BJ (cell line): Measurements from ENCODE around the gene UBL5. TPM values are rescaled to one million over a fixed set of nuclear protein-coding genes. Genes with fewer than 3 reads are reported as not detected.
"Not testable (repeated sequence)": the region's sequence is repeated elsewhere in the genome, so short reads cannot be mapped to it uniquely, and the experiment has no call there.

ENCODE experiments used
- CTCF ChIA-PET: fragments of 350-600 bp; formaldehyde crosslinking; extraction: SDS; loops from one replicate; lab custom pipeline; 2021; ENCODE audit warnings: antibody characterized with exemption, inconsistent platforms; lab: Yijun Ruan, JAX
- POLR2A ChIA-PET: fragments of 300-600 bp; sonication (Branson Sonifier 250); formaldehyde crosslinking; extraction: SDS; loops from one replicate; lab custom pipeline; 2021; ENCODE audit warnings: antibody characterized with exemption; lab: Charles Lee
- DNase-seq: peaks from one replicate; pipeline ENCODE4 v3.0.0-alpha.2; 2011; ENCODE audit warnings: low read depth
- H3K27me3 ChIP-seq: 2 replicates; pipeline ENCODE4 v1.6.0; 2011; ENCODE audit warnings: low read length; ENCODE audit not compliant: control insufficient read depth, insufficient read depth
- H3K36me3 ChIP-seq: 2 replicates; pipeline ENCODE4 v1.5.1; 2011; ENCODE audit warnings: low read length; ENCODE audit not compliant: control insufficient read depth, insufficient read depth
- H3K4me3 ChIP-seq: 2 replicates; pipeline ENCODE4 v1.5.1; 2011; ENCODE audit warnings: low read depth, mild to moderate bottlenecking, control low read depth, low read length
- polyA minus RNA-seq: library from RNA; depleted of rRNA, polyadenylated mRNA; stranded (reverse); fragments of >200 nt; gene quantifications from 2 replicates; pipeline ENCODE4 v1.2.3, GENCODE V29; 2011; rRNA and poly(A)+ RNA removed
- polyA plus RNA-seq: library from polyadenylated mRNA; depleted of rRNA; stranded (reverse); fragments of >200 nt; gene quantifications from 2 replicates; pipeline ENCODE4 v1.2.3, GENCODE V29; 2011; rRNA removed
- TF ChIP-seq, protein P1 (sequence below): IDR thresholded peaks from 2 replicates; pipeline ENCODE4 v1.5.1; 2011; ENCODE audit warnings: low read depth, mild to moderate bottlenecking, control low read depth, inconsistent platforms, low read length, moderate library complexity; ENCODE audit not compliant: insufficient read depth

The UBL5 gene
- polyA plus RNA-seq, result 506 and 578 TPM in 2 replicates
- polyA minus RNA-seq, result 39.4 and 43.6 TPM in 2 replicates

DNA sequence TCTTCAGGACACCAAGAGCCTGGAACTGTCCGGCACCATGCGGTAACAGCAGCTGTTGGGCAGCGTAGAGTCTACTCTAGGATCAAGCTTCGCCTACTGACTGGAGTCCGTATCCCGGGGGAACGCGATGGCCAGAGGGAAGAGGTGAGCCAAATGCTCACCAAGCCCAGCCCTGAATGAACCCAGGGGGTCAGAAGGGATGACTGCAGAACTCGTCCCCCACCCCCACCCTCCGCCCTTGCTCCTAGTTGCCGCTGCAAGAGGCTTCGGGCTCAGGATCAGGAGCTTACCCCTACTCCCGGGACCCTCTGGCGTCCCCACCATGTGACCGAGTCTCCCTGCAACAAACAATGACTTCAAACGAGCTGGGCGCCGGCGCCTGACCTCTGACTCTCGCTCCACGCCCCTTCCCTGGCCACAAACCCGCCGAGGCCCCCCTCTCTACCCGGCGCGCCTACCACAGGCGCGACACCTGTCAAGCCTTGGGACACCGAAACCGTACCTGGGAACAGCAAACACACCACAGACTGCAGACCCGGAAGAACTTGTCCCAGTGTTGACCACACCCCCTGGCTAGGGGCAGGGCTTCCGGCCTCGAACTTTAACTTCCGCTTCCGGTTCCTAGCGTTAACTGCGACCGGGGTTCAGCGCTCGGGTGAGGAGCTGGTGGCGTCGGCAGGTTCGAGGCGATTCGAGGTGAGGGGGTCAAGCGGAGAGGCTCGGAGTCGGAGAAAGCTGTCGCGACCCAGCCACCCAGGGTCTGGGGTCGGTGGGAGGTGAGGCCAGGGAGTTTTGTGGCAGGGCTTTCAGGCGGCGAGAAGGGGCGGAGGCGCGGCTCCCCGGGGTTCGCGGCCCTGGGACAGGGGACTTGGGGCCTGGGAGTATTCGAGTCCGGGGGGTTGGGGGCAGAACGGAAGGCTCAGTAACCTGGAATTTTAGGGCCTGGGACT, at the start of gene UBL5:
TSS of gene UBL5 (plus strand) at position 630 of the 950 bp plus-strand sequence. CDS start 420 bp downstream, outside the sequence.
- Histone ChIP-seq H3K4me3 (peak within 1 kb of the TSS; percentile 86), H3K27me3 (no peaks in the 10 kb centered on the region), H3K36me3 (peaks cover 5% of the 10 kb centered on the region)
- ChIA-PET POLR2A (interaction anchor here (0.6 kb wide), 2 partner anchors 17 to 178 kb away, joined by 3 to 4 read pairs; no protein-coding TSS in a partner anchor), CTCF (interaction anchor here (0.6 kb wide), 2 partner anchors 150 to 1178 kb away, joined by 3 read pairs; no protein-coding TSS in a partner anchor)
- peak; percentile 20 for DNase-seq
- TF ChIP-seq, protein P1, sequence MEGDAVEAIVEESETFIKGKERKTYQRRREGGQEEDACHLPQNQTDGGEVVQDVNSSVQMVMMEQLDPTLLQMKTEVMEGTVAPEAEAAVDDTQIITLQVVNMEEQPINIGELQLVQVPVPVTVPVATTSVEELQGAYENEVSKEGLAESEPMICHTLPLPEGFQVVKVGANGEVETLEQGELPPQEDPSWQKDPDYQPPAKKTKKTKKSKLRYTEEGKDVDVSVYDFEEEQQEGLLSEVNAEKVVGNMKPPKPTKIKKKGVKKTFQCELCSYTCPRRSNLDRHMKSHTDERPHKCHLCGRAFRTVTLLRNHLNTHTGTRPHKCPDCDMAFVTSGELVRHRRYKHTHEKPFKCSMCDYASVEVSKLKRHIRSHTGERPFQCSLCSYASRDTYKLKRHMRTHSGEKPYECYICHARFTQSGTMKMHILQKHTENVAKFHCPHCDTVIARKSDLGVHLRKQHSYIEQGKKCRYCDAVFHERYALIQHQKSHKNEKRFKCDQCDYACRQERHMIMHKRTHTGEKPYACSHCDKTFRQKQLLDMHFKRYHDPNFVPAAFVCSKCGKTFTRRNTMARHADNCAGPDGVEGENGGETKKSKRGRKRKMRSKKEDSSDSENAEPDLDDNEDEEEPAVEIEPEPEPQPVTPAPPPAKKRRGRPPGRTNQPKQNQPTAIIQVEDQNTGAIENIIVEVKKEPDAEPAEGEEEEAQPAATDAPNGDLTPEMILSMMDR, result no peak

DNA sequence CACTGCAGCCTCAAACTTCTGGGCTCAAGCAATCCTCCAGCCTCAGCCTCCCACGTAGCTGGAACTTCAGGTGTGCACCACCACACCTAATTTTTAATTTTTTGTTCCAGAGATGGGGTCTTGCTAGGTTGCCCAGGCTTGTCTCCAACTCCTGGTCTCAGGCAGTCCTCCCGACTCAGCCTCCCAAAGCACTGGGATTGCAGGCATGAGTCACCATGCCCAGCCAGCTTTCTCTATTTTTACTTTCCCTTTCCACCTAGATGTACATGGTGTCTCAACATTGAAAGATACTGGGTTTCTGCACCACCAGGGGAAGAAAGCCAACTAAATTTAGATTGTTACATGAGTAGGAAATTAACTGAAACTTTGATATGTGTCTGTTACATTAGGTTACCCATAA, 45.4 kb upstream of the UBL5 start:
- POLR2A ChIA-PET, result no interaction called here
- H3K4me3 ChIP-seq, result no peak overlapping the region
- no peak for DNase-seq
- no peaks in the 10 kb centered on the region for H3K27me3 ChIP-seq
- CTCF ChIA-PET, result no interaction called here
- TF ChIP-seq, protein P1, result no peak
- no peaks in the 10 kb centered on the region for H3K36me3 ChIP-seq

DNA sequence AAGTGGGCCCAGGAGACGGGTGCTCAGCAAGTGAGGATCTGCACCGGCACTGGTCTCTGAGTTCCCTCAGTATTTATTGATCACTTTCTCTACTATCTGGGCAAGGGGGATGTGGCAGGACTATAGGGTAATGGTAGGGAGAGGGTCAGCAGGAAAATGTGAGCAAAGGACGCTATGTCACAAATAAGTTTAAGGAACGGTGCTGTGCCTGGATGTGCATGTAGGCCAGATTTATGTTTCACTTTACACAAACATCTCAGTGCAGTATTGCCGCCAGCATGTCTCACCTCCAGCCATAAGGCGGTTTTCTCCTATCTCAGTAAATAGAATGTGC, 43.6 kb upstream of the UBL5 start:
- H3K4me3 ChIP-seq, CTCF ChIA-PET, POLR2A ChIA-PET, H3K27me3 ChIP-seq, H3K36me3 ChIP-seq, DNase-seq: not testable (repeated sequence)

DNA sequence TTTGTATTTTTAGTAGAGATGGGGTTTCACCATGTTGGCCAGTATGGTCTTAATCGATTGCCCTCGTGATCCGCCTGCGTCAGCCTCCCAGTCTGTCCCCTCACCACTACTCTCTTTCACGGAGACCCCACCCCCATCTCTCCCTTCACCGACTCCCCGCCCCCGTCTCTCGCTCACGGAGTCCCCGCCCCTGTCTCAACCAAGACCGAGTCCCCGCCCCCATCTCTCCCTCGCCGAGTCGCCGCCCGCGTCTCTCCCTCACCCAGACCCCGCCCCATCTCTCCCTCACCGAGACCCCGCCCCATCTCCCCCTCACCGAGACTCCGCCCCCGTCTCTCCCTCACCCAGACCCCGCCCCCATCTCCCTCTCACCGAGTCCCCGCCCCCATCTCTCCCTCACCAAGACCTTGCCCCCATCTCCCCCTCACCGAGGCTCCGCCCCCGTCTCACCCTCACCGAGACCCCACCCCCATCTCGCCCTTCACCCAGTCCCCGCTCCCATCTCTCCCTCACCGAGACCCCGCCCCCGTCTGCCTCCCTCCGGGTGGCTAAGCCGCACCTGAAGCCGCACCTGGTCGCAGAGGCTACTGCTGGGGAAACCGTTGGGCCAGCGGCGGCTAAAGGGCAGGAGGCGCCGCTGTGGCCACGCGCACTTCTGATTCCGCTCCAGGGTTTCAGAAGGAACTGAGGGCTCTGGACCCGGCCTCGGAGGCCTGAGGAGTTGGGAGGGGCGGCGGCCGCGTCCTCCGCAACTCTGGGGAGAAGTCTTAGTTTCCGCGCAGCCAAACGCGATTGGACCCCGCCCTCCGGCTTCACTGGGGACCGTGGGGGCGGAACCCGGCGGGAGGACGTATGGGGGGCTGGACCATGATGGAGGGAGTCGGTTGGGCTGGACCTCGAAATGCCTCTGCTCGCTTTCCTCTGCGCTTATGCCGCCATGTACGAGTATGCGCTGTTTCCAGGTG, 42.1 kb upstream of the UBL5 start:
- CTCF ChIA-PET, result no interaction called here
- POLR2A ChIA-PET, result no interaction called here
- peak overlapping the region; percentile 94 for H3K4me3 ChIP-seq
- TF ChIP-seq, protein P1, result no peak
- H3K27me3 ChIP-seq, result no peaks in the 10 kb centered on the region
- DNase-seq, result peak; percentile 52
- H3K36me3 ChIP-seq, result no peaks in the 10 kb centered on the region

DNA sequence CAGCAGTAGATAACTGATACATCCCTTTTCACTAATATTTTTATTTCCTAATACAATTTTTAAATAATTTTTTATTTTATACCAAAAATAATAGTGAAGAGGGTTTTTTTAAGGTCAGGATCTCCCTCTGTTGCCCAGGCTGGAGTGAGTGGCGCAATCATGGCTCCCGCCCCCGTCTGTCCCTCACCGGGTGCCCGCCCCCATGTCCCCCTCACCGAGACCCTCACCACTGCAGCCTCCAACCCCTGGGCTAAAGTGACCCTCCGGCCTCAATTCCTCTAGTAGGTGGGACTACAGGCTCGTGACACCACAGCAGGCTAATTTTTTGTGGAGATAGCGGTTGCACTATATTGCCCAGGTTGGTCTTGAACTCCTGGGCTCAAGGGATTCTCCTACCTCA, 41.4 kb upstream of the UBL5 start:
- no peak for DNase-seq
- POLR2A ChIA-PET, result no interaction called here
- H3K4me3 ChIP-seq, result peak overlapping the region; percentile 94
- H3K27me3 ChIP-seq, result no peaks in the 10 kb centered on the region
- CTCF ChIA-PET, result no interaction called here
- TF ChIP-seq, protein P1, result no peak
- H3K36me3 ChIP-seq, result no peaks in the 10 kb centered on the region
